Measurements from ENCODE around the gene PIN4.

GRCh38 chrX:72142794-72143608 is 38.6 kb upstream of the PIN4 start:
- TF ChIP-seq CTCF (conservative IDR thresholded peaks at IDR 0.05; ENCODE audit: low read depth in 2 of 2) (no peak), POLR2AphosphoS5 (IDR thresholded peaks at IDR 0.05; ENCODE audit: low read depth) (no peak), EZH2phosphoT487 (IDR thresholded peaks at IDR 0.05; ENCODE audit: unreplicated experiment) (no peak), EZH2 (IDR thresholded peaks at IDR 0.05; ENCODE audit: low read depth, unreplicated experiment) (no peak), CREB1 (CRISPR knock-in tag; IDR thresholded peaks at IDR 0.05; ENCODE audit: low read depth) (no peak), REST (IDR thresholded peaks at IDR 0.05; ENCODE audit: unreplicated experiment) (no peak), NANOG (IDR thresholded peaks at IDR 0.05; ENCODE audit: borderline replicate concordance) (no peak), ZNF114 (CRISPR knock-in tag; IDR thresholded peaks at IDR 0.05) (no peak)

All from GM23338 (cell line).